B cell (primary cell): Measurements from ENCODE around the gene TES. TPM values are rescaled to one million over a fixed set of nuclear protein-coding genes. Genes with fewer than 3 reads are reported as not detected.

Experiments
- ATAC-seq: fragments of 200-7000 bp; cut with Tn5 transposase; one replicate; pipeline ENCODE4 v1.10.0; 2021; ENCODE audit warnings: low read depth, mild to moderate bottlenecking, moderate number of reproducible peaks, moderate library complexity
- CTCF ChIA-PET: fragments of 350-600 bp; sonication (Branson Sonifier 250); formaldehyde crosslinking; loops from one replicate; lab custom pipeline; 2021; ENCODE audit warnings: antibody characterized with exemption, inconsistent platforms; lab: Charles Lee
- POLR2A ChIA-PET: fragments of 350-600 bp; sonication (Branson Sonifier 250); formaldehyde crosslinking; loops from one replicate; lab custom pipeline; 2021; ENCODE audit warnings: antibody characterized with exemption; lab: Charles Lee
- DNase-seq: peaks from one replicate; pipeline ENCODE4 v3.0.0; 2013
- H2AFZ ChIP-seq: 2 replicates; pipeline ENCODE4 v1.6.1; 2012; ENCODE audit warnings: mild to moderate bottlenecking, low read depth, low read length; ENCODE audit not compliant: insufficient read depth, poor library complexity, severe bottlenecking
- H3K27ac ChIP-seq, 2 donors: 1 replicate in 1 of 2; 2 replicates in 1 of 2; pipeline ENCODE4 v1.5.1; 2012 to 2013; ENCODE audit warnings: low read length in 2 of 2, mild to moderate bottlenecking in 2 of 2, moderate library complexity in 1 of 2
- H3K27me3 ChIP-seq, 4 experiments: fragments of 200-600 bp in 1 of 4; sonication (generic) in 1 of 4; replicated peaks in 1 of 4; 1 replicate in 2 of 4; 2 replicates in 2 of 4; pipeline versions ENCODE4 v1.6.1 to v1.7.0; 2013 to 2016; ENCODE audit warnings: low read length in 3 of 4, mild to moderate bottlenecking in 2 of 4, mixed read lengths in 1 of 4, moderate library complexity in 1 of 4; ENCODE audit not compliant: insufficient read depth in 4 of 4, control insufficient read depth in 3 of 4; ENCODE audit errors: control extremely low read depth in 1 of 4
- H3K36me3 ChIP-seq, 2 experiments: replicated peaks in 1 of 2; 1 replicate in 1 of 2; 2 replicates in 1 of 2; pipeline versions ENCODE4 v1.6.1 to v1.7.1; 2013; ENCODE audit warnings: low read length in 1 of 2; ENCODE audit not compliant: insufficient read depth in 2 of 2, control insufficient read depth in 1 of 2; ENCODE audit errors: control extremely low read depth in 1 of 2, extremely low read depth in 1 of 2
- H3K4me1 ChIP-seq, 2 donors: fragments of 200-600 bp in 1 of 2; sonication (generic) in 1 of 2; 1 replicate in 1 of 2; 2 replicates in 1 of 2; pipeline versions ENCODE4 v1.5.1 to v1.6.1; 2013 to 2017; ENCODE audit warnings: low read length in 2 of 2; ENCODE audit not compliant: control insufficient read depth in 2 of 2, insufficient read depth in 2 of 2
- H3K4me2 ChIP-seq: replicated peaks from 2 replicates; pipeline ENCODE3; 2012; ENCODE audit warnings: mild to moderate bottlenecking, low read depth, low read length; ENCODE audit not compliant: poor library complexity, severe bottlenecking
- H3K4me3 ChIP-seq, 5 experiments: fragments of 200-600 bp in 1 of 5; sonication (generic) in 1 of 5; 1 replicate in 3 of 5; 2 replicates in 2 of 5; pipeline versions ENCODE4 v1.5.1 to v1.7.0; 2011 to 2016; ENCODE audit warnings: low read length in 4 of 5, mild to moderate bottlenecking in 4 of 5, low read depth in 2 of 5, control low read depth in 1 of 5, moderate library complexity in 1 of 5; ENCODE audit not compliant: insufficient read depth in 1 of 5; ENCODE audit errors: control extremely low read depth in 1 of 5, extremely low read depth in 1 of 5
- H3K79me2 ChIP-seq: fragments of 200-600 bp; sonication (generic); one replicate; pipeline ENCODE4 v1.6.0; 2016; ENCODE audit warnings: low read length; ENCODE audit not compliant: control insufficient read depth, insufficient read depth
- H3K9ac ChIP-seq: fragments of 200-600 bp; sonication (generic); 2 replicates; pipeline ENCODE4 v1.6.1; 2017; ENCODE audit warnings: mild to moderate bottlenecking, low read length, moderate library complexity
- H3K9me3 ChIP-seq, 3 donors: one replicate each; pipeline versions ENCODE4 v1.6.1 to v1.7.1; 2013; ENCODE audit warnings: low read length in 2 of 3; ENCODE audit not compliant: control insufficient read depth in 2 of 3, insufficient read depth in 1 of 3; ENCODE audit errors: control extremely low read depth in 1 of 3
- H4K20me1 ChIP-seq: 2 replicates; pipeline ENCODE4 v1.6.0; 2012; ENCODE audit warnings: mild to moderate bottlenecking, low read length; ENCODE audit not compliant: insufficient read depth, control insufficient read depth, poor library complexity, severe bottlenecking
- H3K27ac Mint-ChIP-seq: one replicate; pipeline ENCODE4 v1.8.0; 2021; ENCODE audit warnings: mixed read lengths
- H3K27me3 Mint-ChIP-seq: one replicate; pipeline ENCODE4 v1.8.0; 2021; ENCODE audit warnings: mixed read lengths
- H3K4me1 Mint-ChIP-seq: one replicate; pipeline ENCODE4 v1.8.0; 2021; ENCODE audit warnings: mixed read lengths
- H3K4me3 Mint-ChIP-seq: one replicate; pipeline ENCODE4 v1.8.0; 2021; ENCODE audit warnings: mixed read lengths
- H3K9me3 Mint-ChIP-seq: one replicate; pipeline ENCODE4 v1.8.0; 2022; ENCODE audit warnings: mixed read lengths; ENCODE audit not compliant: insufficient read depth
- CTCF ChIP-seq: fragments of 200-600 bp; IDR thresholded peaks from one replicate; pipeline ENCODE4 v1.8.0; 2022; ENCODE audit warnings: antibody characterized with exemption, mild to moderate bottlenecking
- EZH2 ChIP-seq: IDR thresholded peaks from 2 replicates; pipeline ENCODE4 v1.6.1; 2012; ENCODE audit warnings: borderline replicate concordance, low read depth, mild to moderate bottlenecking, moderate library complexity, low read length; ENCODE audit not compliant: insufficient read depth, poor library complexity, severe bottlenecking
- WGBS: methylation state at CpG from one replicate; pipeline ENCODE4 v1.1.5; 2013; ENCODE audit warnings: missing lambda C conversion rate; ENCODE audit not compliant: insufficient coverage; 5-methylcytosine and 5-hydroxymethylcytosine counted together
- intact Hi-C: fragments of 100-400 bp; cut with micrococcal nuclease; formaldehyde crosslinking; loops from one replicate; pipeline ENCODE4 v1.10.0; 2022
- polyA plus RNA-seq: library from polyadenylated mRNA; depleted of rRNA; stranded (reverse); fragments of >200 nt; gene quantifications from 2 replicates; pipeline ENCODE4 v1.2.3, GENCODE V29; 2012
- total RNA-seq, 2 donors: library from RNA; stranded (reverse); fragments of 120-200 nt in 1 of 2; gene quantifications; 1 replicate in 1 of 2; 2 replicates in 1 of 2; pipeline versions ENCODE4 v1.2.3 to v1.2.4, GENCODE V29; 2013 to 2022

Gene TES
- total and polyA plus RNA-seq, 2 donors (not counting 1 experiment from before 2014, with no cell fraction given): 55.3 to 62.5 TPM

- Mint-ChIP-seq H3K9me3 (no peaks in the 10 kb centered on the region), H3K27me3 (no peaks in the 10 kb centered on the region), H3K4me1 (no peaks in the 10 kb centered on the region), H3K27ac (no peak overlapping the region), H3K4me3 (no peak overlapping the region)
- no peaks in the 10 kb centered on the region for H4K20me1 ChIP-seq
- H3K27ac ChIP-seq: no peak overlapping the region
- WGBS: no CpG with 5 or more reads among the region's 5 CpGs
- peaks cover 0 to 3% (median 0%) of the 10 kb centered on the region in 4 experiments for H3K27me3 ChIP-seq
- intact Hi-C loops: no loop called here
- no peak overlapping the region for H3K9ac ChIP-seq
- no peaks in the 10 kb centered on the region for H3K79me2 ChIP-seq
- DNase-seq: no peak
- no peak overlapping the region for H2AFZ ChIP-seq
- H3K4me3 ChIP-seq: no peak overlapping the region
- H3K4me2 ChIP-seq: no peak overlapping the region
- no peaks in the 10 kb centered on the region for H3K36me3 ChIP-seq
- ChIA-PET POLR2A (no interaction called here), CTCF (interaction anchor here (1.0 kb wide), 1 partner anchor 13 kb away, joined by 4 read pairs; no protein-coding TSS in a partner anchor)
- no peak for ATAC-seq
- no peaks in the 10 kb centered on the region for H3K9me3 ChIP-seq
- no peaks in the 10 kb centered on the region for H3K4me1 ChIP-seq
- TF ChIP-seq CTCF (no peak), EZH2 (no peak)
Measured at GRCh38 chr7:116193329-116194087, 16.8 kb upstream of the TES start.

- TF ChIP-seq EZH2 (no peak), CTCF (no peak)
- no peak overlapping the region for H3K4me2 ChIP-seq
- no peak overlapping the region for H3K27ac Mint-ChIP-seq
- no peak overlapping the region for H3K27ac ChIP-seq
- no peaks in the 10 kb centered on the region for H3K27me3 Mint-ChIP-seq
- H3K9me3 ChIP-seq: no peaks in the 10 kb centered on the region
- H3K27me3 ChIP-seq: peaks cover 0 to 3% (median 0%) of the 10 kb centered on the region in 4 experiments
- no CpG with 5 or more reads among the region's 2 CpGs for WGBS
- POLR2A ChIA-PET: no interaction called here
- no peak overlapping the region for H3K4me3 Mint-ChIP-seq
- H2AFZ ChIP-seq: no peak overlapping the region
- CTCF ChIA-PET: interaction anchor here (1.1 kb wide), 1 partner anchor 20 kb away, joined by 3 read pairs; no protein-coding TSS in a partner anchor
- no peak overlapping the region for H3K9ac ChIP-seq
- no peaks in the 10 kb centered on the region for H3K9me3 Mint-ChIP-seq
- no peaks in the 10 kb centered on the region for H3K4me1 Mint-ChIP-seq
- no peaks in the 10 kb centered on the region for H3K4me1 ChIP-seq
- no peaks in the 10 kb centered on the region for H3K79me2 ChIP-seq
- intact Hi-C loops: no loop called here
- H3K36me3 ChIP-seq: no peaks in the 10 kb centered on the region
- ATAC-seq: no peak
- DNase-seq: no peak
- H3K4me3 ChIP-seq: no peak overlapping the region
- H4K20me1 ChIP-seq: no peaks in the 10 kb centered on the region
Measured at GRCh38 chr7:116194115-116194514, 16.2 kb upstream of the TES start.
